ENCODE measurements around the gene SPATA2.
"Not testable (repeated sequence)": the region's sequence is repeated elsewhere in the genome, so short reads cannot be mapped to it uniquely, and the experiment has no call there.

SPATA2 gene

GRCh38 chr20:49861232-49861631 is 54.1 kb downstream of the SPATA2 start:
- DNase-seq (ENCODE audit: low read depth in 4 of 4, low spot score in 1 of 4): not testable (repeated sequence)

GRCh38 chr20:49859807-49860206 is 55.5 kb downstream of the SPATA2 start:
- no peak for DNase-seq (ENCODE audit: low read depth in 4 of 4, low spot score in 1 of 4)

GRCh38 chr20:49859011-49859410 is 56.3 kb downstream of the SPATA2 start:
- no peak for DNase-seq (ENCODE audit: low read depth in 4 of 4, low spot score in 1 of 4)

GRCh38 chr20:49858076-49858585 is 57.2 kb downstream of the SPATA2 start:
- DNase-seq (ENCODE audit: low read depth in 4 of 4, low spot score in 1 of 4): no peak

- DNase-seq (ENCODE audit: low read depth in 4 of 4, low spot score in 1 of 4): no peak
Measured at GRCh38 chr20:49856904-49857303, 58.4 kb downstream of the SPATA2 start.

GRCh38 chr20:49854190-49854875 is 61.0 kb downstream of the SPATA2 start:
- DNase-seq (ENCODE audit: low read depth in 4 of 4, low spot score in 1 of 4): no peak

GRCh38 chr20:49853640-49854039 is 61.7 kb downstream of the SPATA2 start:
- no peak for DNase-seq (ENCODE audit: low read depth in 4 of 4, low spot score in 1 of 4)

Data from stimulated activated CD4-positive, alpha-beta T cell treated with anti-CD3 and anti-CD28 coated beads, Interleukin-1b, Interleukin-23, amount 100 ng/mL, for 24 hours (primary cell).